Retina (tissue), 1 donor: ENCODE results near the gene FERMT2.

Experiments
- DNase-seq: peaks from one replicate; pipeline ENCODE4 v3.0.0-alpha.2; 2016

The FERMT2 gene

DNA sequence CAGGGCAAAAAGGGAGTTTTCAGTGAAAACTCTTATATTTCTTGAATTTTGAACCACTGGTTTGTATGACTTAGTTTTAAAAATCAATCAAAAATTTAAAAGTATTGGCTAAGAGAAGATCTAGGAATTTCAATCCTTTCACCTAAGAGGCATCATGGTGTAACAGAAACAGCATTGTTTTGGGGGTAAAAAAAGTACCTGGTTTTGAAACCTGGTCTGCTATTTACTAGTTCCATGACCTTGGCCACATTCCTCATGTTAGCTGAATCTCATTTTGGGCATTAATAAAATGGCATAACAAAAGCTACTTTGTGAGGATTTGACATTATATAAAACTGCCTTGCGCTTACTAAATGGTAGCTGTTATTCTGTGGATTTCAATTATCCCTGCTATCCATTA is 142.7 kb downstream of the FERMT2 start:
- no peak for DNase-seq
